Neural cell (in vitro differentiated cells): ENCODE results near the gene ARAP2.

Source experiments
- CTCF ChIP-seq: fragments of 450-650 bp; IDR thresholded peaks from 2 replicates; pipeline ENCODE4 v1.5.1; 2014; ENCODE audit warnings: antibody characterized with exemption, mild to moderate bottlenecking, moderate library complexity; ENCODE audit not compliant: poor library complexity, severe bottlenecking
- EZH2 ChIP-seq: fragments of 200-600, 300-800 bp; shearing (Covaris generic), sonication (generic); IDR thresholded peaks from 2 replicates; pipeline ENCODE4 v1.6.1; 2014; ENCODE audit warnings: antibody characterized with exemption, low read length, borderline replicate concordance, mild to moderate bottlenecking; ENCODE audit not compliant: insufficient read depth, poor library complexity, severe bottlenecking
- MXI1 ChIP-seq: fragments of 450-650 bp; conservative IDR thresholded peaks from 2 replicates; pipeline ENCODE4 v1.6.1; 2014; ENCODE audit warnings: antibody characterized with exemption, mild to moderate bottlenecking; ENCODE audit not compliant: poor library complexity, severe bottlenecking
- POLR2AphosphoS5 ChIP-seq: IDR thresholded peaks from 2 replicates; pipeline ENCODE4 v1.6.1; 2012
- REST ChIP-seq: IDR thresholded peaks from 2 replicates; pipeline ENCODE4 v1.6.1; 2012; ENCODE audit warnings: borderline replicate concordance
- SMC3 ChIP-seq: fragments of 450-650 bp; conservative IDR thresholded peaks from 2 replicates; pipeline ENCODE4 v1.6.1; 2014; ENCODE audit warnings: antibody characterized with exemption, mild to moderate bottlenecking, moderate library complexity; ENCODE audit not compliant: poor library complexity

GRCh38 chr4:36208893-36209473 is 35.3 kb downstream of the ARAP2 start:
- TF ChIP-seq POLR2AphosphoS5 (no peak), CTCF (no peak), MXI1 (no peak), EZH2 (no peak), REST (no peak), SMC3 (no peak)
